ENCODE measurements around the gene LYSMD1. TPM values are rescaled to one million over a fixed set of nuclear protein-coding genes. Genes with fewer than 3 reads are reported as not detected.

Gene LYSMD1
- total RNA-seq, 1 experiment from 2014 or later = 6.3 TPM

- intact Hi-C loops (cut with micrococcal nuclease) = loop anchor here (10.0 kb wide), 1 partner anchor 134 kb away; no protein-coding TSS in a partner anchor
- H3K36me3 ChIP-seq (ENCODE audit: low read depth, low read length) = peaks cover 5% of the 10 kb centered on the region; the same call in 1 of the 2 replicates
- H3F3A ChIP-seq (ENCODE audit: low read length, unreplicated experiment) = no peaks in the 10 kb centered on the region
- no peaks in the 10 kb centered on the region for H3K79me2 ChIP-seq (ENCODE audit: low read length)
- CTCF ChIA-PET = interaction anchor here (1.3 to 2.4 kb wide), 2 partner anchors 58 to 59 kb away, joined by 4 to 28 read pairs; no protein-coding TSS in a partner anchor
- ATAC-seq = no peak
- no peaks in the 10 kb centered on the region for H3K4me1 ChIP-seq (ENCODE audit: insufficient read depth, low read length)
- no peaks in the 10 kb centered on the region for H3K9me3 ChIP-seq (ENCODE audit: low read length)
- no peak overlapping the region for H3K4me2 ChIP-seq (ENCODE audit: low read length)
- H3K4me3 ChIP-seq (ENCODE audit: low read length) = no peak overlapping the region
- no TSS peak for BruUV-seq (replicated peaks)
- H2AFZ ChIP-seq (ENCODE audit: low read length) = no peak overlapping the region
- H3K9ac ChIP-seq (ENCODE audit: low read length) = no peak overlapping the region
- H4K20me1 ChIP-seq (ENCODE audit: low read length) = no peaks in the 10 kb centered on the region
- H3K27me3 ChIP-seq (ENCODE audit: low read length) = no peaks in the 10 kb centered on the region
- no peaks in the 10 kb centered on the region for H3K9me2 ChIP-seq (replicated peaks; ENCODE audit: low read length)
- TF ChIP-seq CTCF (conservative IDR thresholded peaks at IDR 0.05; ENCODE audit: low read depth, low read length) = no peak
- no peak for TF ChIP-seq EZH2phosphoT487 (IDR thresholded peaks at IDR 0.05; ENCODE audit: borderline replicate concordance, low read length)
- no peak for TF ChIP-seq EZH2 (IDR thresholded peaks at IDR 0.05; ENCODE audit: low read length, unreplicated experiment)
- DNase-seq = no peak
- POLR2A ChIA-PET (ENCODE audit: unreplicated experiment) = no interaction called here
- no peak overlapping the region for H3K27ac ChIP-seq (ENCODE audit: low read length)
Measured at GRCh38 chr1:151158326-151158725, 7.4 kb downstream of the LYSMD1 start.

GRCh38 chr1:151157067-151157531, 8.6 kb downstream of the LYSMD1 start:
- no peak overlapping the region for H3K27ac ChIP-seq (ENCODE audit: low read length)
- ChIA-PET POLR2A (ENCODE audit: unreplicated experiment) (interaction anchor here (0.5 to 0.6 kb wide), 2 partner anchors 36 to 249 kb away, joined by 4 read pairs; no protein-coding TSS in a partner anchor), CTCF (interaction anchor here (0.6 to 2.4 kb wide), 2 partner anchors 31 to 56 kb away, joined by 3 to 28 read pairs; no protein-coding TSS in a partner anchor)
- intact Hi-C loops (cut with micrococcal nuclease) = loop anchor here (10.0 kb wide), 1 partner anchor 132 kb away; no protein-coding TSS in a partner anchor
- ATAC-seq (no peak), DNase-seq (no peak)
- H2AFZ ChIP-seq (ENCODE audit: low read length) = no peak overlapping the region
- no peaks in the 10 kb centered on the region for H3K9me2 ChIP-seq (replicated peaks; ENCODE audit: low read length)
- no peak overlapping the region for H3K9ac ChIP-seq (ENCODE audit: low read length)
- H4K20me1 ChIP-seq (ENCODE audit: low read length) = no peaks in the 10 kb centered on the region
- H3K4me2 ChIP-seq (ENCODE audit: low read length) = no peak overlapping the region
- no peaks in the 10 kb centered on the region for H3K79me2 ChIP-seq (ENCODE audit: low read length)
- H3K27me3 ChIP-seq (ENCODE audit: low read length) = no peaks in the 10 kb centered on the region
- no peaks in the 10 kb centered on the region for H3K9me3 ChIP-seq (ENCODE audit: low read length)
- no peak overlapping the region for H3K4me3 ChIP-seq (ENCODE audit: low read length)
- peaks cover 5% of the 10 kb centered on the region; the same call in 1 of the 2 replicates for H3K36me3 ChIP-seq (ENCODE audit: low read depth, low read length)
- BruUV-seq (replicated peaks) = no TSS peak
- no peaks in the 10 kb centered on the region for H3K4me1 ChIP-seq (ENCODE audit: insufficient read depth, low read length)
- TF ChIP-seq CTCF (conservative IDR thresholded peaks at IDR 0.05; ENCODE audit: low read depth, low read length) (no peak), EZH2phosphoT487 (IDR thresholded peaks at IDR 0.05; ENCODE audit: borderline replicate concordance, low read length) (no peak), EZH2 (IDR thresholded peaks at IDR 0.05; ENCODE audit: low read length, unreplicated experiment) (no peak)
- no peaks in the 10 kb centered on the region for H3F3A ChIP-seq (ENCODE audit: low read length, unreplicated experiment)

- Histone ChIP-seq H3K79me2 (ENCODE audit: low read length) (no peaks in the 10 kb centered on the region), H3K36me3 (ENCODE audit: low read depth, low read length) (peaks cover 1% of the 10 kb centered on the region; the same call in 1 of the 2 replicates), H4K20me1 (ENCODE audit: low read length) (no peaks in the 10 kb centered on the region), H3K27ac (ENCODE audit: low read length) (no peak within 1 kb of the TSS), H3K4me2 (ENCODE audit: low read length) (no peak within 1 kb of the TSS), H3K4me3 (ENCODE audit: low read length) (no peak within 1 kb of the TSS), H3K27me3 (ENCODE audit: low read length) (no peaks in the 10 kb centered on the region), H2AFZ (ENCODE audit: low read length) (no peak within 1 kb of the TSS), H3K4me1 (ENCODE audit: insufficient read depth, low read length) (no peaks in the 10 kb centered on the region), H3K9ac (ENCODE audit: low read length) (no peak within 1 kb of the TSS), H3K9me2 (replicated peaks; ENCODE audit: low read length) (no peaks in the 10 kb centered on the region), H3K9me3 (ENCODE audit: low read length) (no peaks in the 10 kb centered on the region), H3F3A (ENCODE audit: low read length, unreplicated experiment) (no peaks in the 10 kb centered on the region)
- ChIA-PET POLR2A (ENCODE audit: unreplicated experiment) (interaction anchor here (0.5 to 0.6 kb wide), 2 partner anchors 36 to 248 kb away, joined by 4 read pairs; no protein-coding TSS in a partner anchor), CTCF (interaction anchor here (0.6 to 2.4 kb wide), 3 partner anchors 30 to 916 kb away, joined by 3 to 28 read pairs (median 4); no protein-coding TSS in a partner anchor)
- DNase-seq = no peak
- peak; percentile 81 for ATAC-seq
- intact Hi-C loops (cut with micrococcal nuclease) = loop anchor here (1.0 to 10.0 kb wide), 2 partner anchors 57 to 132 kb away; no protein-coding TSS in a partner anchor
- TF ChIP-seq EZH2phosphoT487 (IDR thresholded peaks at IDR 0.05; ENCODE audit: borderline replicate concordance, low read length) (no peak), CTCF (conservative IDR thresholded peaks at IDR 0.05; ENCODE audit: low read depth, low read length) (no peak), EZH2 (IDR thresholded peaks at IDR 0.05; ENCODE audit: low read length, unreplicated experiment) (no peak)
- no TSS peak for BruUV-seq (replicated peaks)
Measured at GRCh38 chr1:151156515-151156819, 9.2 kb downstream of the LYSMD1 start, which contains the start of gene TNFAIP8L2. Gene TNFAIP8L2, plus strand, starts transcription at chr1:151156649. Its CDS starts 2,049 bp downstream, at chr1:151158698.
